ENCODE results near the gene SCRN3. TPM values are rescaled to one million over a fixed set of nuclear protein-coding genes. Genes with fewer than 3 reads are reported as not detected.

The SCRN3 gene
- total and polyA plus RNA-seq, 2 experiments from 2014 or later, result 19.9 to 31.4 TPM

DNA sequence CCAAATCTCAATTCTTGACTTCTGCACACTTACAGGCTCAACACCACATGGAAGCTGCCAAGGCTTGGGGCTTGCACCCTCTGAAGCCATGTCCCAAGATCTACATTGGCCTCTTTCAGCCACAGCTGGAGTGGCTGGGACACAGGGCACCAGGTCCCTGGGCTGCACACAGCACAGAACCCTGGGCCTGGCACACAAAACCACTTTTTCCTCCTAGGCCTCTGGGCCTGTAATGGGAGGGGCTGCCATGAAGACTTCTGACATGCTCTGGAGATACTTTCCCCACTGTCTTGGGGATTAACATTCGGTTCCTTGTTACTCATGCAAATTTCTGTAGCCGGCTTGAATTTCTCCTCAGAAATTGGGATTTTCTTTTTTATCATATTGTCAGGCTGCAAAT is 30.9 kb upstream of the SCRN3 start:
- H3K9me3 ChIP-seq (ENCODE audit: low read depth), result peaks cover 6% of the 10 kb centered on the region
- H3K4me1 ChIP-seq (ENCODE audit: insufficient read depth), result no peaks in the 10 kb centered on the region
- H3K36me3 ChIP-seq (replicated peaks; ENCODE audit: insufficient read depth, low read depth), result no peaks in the 10 kb centered on the region
- H3K4me2 ChIP-seq, result no peak overlapping the region
- H4K20me1 ChIP-seq (ENCODE audit: insufficient read depth, poor library complexity, severe bottlenecking), result no peaks in the 10 kb centered on the region
- 100% methylated on average over 2 of the region's 2 CpGs for WGBS (ENCODE audit: low lambda C conversion rate, missing lambda C conversion rate)
- no peak for DNase-seq (ENCODE audit: low spot score)
- no peaks in the 10 kb centered on the region for H3K79me2 ChIP-seq
- TF ChIP-seq, protein P1, sequence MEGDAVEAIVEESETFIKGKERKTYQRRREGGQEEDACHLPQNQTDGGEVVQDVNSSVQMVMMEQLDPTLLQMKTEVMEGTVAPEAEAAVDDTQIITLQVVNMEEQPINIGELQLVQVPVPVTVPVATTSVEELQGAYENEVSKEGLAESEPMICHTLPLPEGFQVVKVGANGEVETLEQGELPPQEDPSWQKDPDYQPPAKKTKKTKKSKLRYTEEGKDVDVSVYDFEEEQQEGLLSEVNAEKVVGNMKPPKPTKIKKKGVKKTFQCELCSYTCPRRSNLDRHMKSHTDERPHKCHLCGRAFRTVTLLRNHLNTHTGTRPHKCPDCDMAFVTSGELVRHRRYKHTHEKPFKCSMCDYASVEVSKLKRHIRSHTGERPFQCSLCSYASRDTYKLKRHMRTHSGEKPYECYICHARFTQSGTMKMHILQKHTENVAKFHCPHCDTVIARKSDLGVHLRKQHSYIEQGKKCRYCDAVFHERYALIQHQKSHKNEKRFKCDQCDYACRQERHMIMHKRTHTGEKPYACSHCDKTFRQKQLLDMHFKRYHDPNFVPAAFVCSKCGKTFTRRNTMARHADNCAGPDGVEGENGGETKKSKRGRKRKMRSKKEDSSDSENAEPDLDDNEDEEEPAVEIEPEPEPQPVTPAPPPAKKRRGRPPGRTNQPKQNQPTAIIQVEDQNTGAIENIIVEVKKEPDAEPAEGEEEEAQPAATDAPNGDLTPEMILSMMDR (IDR thresholded peaks at IDR 0.05; ENCODE audit: poor library complexity), result no peak
- TF ChIP-seq EZH2phosphoT487 (IDR thresholded peaks at IDR 0.05; ENCODE audit: low read depth, severe bottlenecking, unreplicated experiment) (no peak), EZH2 (IDR thresholded peaks at IDR 0.05; ENCODE audit: borderline replicate concordance) (no peak)
- H3K27me3 ChIP-seq, result no peaks in the 10 kb centered on the region
- no peak overlapping the region for H3K4me3 ChIP-seq
- H3K27ac ChIP-seq, result no peak overlapping the region
- H2AFZ ChIP-seq, result no peak overlapping the region
- no peaks in the 10 kb centered on the region for H3K9me2 ChIP-seq (replicated peaks; ENCODE audit: insufficient read depth)

DNA sequence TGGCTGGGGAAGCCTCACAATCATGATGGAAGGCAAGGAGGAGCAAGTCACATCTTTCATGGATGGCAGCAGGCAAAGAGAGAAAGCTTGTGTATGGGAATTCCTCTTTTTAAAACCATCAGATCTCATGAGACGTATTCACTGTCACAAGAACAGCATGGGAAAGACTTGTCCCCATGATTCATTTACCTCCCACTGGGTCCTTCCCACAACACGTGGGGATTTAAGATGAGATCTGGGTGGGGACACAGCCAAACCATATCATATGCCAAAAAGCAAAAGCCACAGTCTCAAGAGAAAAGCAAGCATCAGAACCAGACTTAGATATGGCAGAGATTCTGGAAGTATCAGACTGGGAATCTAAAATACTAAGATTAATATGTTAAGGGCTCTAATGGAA is 30.0 kb upstream of the SCRN3 start:
- H3K4me3 ChIP-seq, result no peak overlapping the region
- H3K9me3 ChIP-seq (ENCODE audit: low read depth), result no peaks in the 10 kb centered on the region
- H3K27ac ChIP-seq, result no peak overlapping the region
- H3K36me3 ChIP-seq (replicated peaks; ENCODE audit: insufficient read depth, low read depth), result no peaks in the 10 kb centered on the region
- no peaks in the 10 kb centered on the region for H3K79me2 ChIP-seq
- TF ChIP-seq EZH2 (IDR thresholded peaks at IDR 0.05; ENCODE audit: borderline replicate concordance) (no peak), EZH2phosphoT487 (IDR thresholded peaks at IDR 0.05; ENCODE audit: low read depth, severe bottlenecking, unreplicated experiment) (no peak)
- TF ChIP-seq, protein P1 (IDR thresholded peaks at IDR 0.05; ENCODE audit: poor library complexity), result no peak
- no peaks in the 10 kb centered on the region for H3K9me2 ChIP-seq (replicated peaks; ENCODE audit: insufficient read depth)
- no peak for DNase-seq (ENCODE audit: low spot score)
- H3K4me1 ChIP-seq (ENCODE audit: insufficient read depth), result no peaks in the 10 kb centered on the region
- no peak overlapping the region for H2AFZ ChIP-seq
- 100% methylated on average over 2 of the region's 2 CpGs for WGBS (ENCODE audit: low lambda C conversion rate, missing lambda C conversion rate)
- H3K27me3 ChIP-seq, result no peaks in the 10 kb centered on the region
- H4K20me1 ChIP-seq (ENCODE audit: insufficient read depth, poor library complexity, severe bottlenecking), result no peaks in the 10 kb centered on the region
- no peak overlapping the region for H3K4me2 ChIP-seq

DNA sequence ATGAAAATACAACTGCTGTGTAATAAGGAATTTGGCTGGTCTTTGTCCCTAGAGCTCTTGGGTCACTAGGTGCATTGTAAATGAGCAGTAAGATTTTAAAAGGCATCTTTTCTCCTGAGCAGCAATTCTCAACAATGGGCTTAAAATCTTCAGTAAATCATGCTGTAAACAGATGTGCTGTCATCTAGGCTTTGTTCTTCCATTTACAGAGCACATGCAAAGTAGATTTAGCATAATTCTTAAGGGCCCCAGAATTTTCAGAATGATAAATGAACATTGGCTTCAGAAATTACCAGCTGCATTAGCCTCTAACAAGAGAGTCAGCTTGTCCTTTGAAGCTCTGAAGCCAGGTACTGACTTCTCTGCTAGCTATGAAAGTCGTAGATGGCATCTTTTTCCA is 26.8 kb upstream of the SCRN3 start:
- no peaks in the 10 kb centered on the region for H3K9me2 ChIP-seq (replicated peaks; ENCODE audit: insufficient read depth)
- H3K4me1 ChIP-seq (ENCODE audit: insufficient read depth), result no peaks in the 10 kb centered on the region
- H3K79me2 ChIP-seq, result no peaks in the 10 kb centered on the region
- no peak for TF ChIP-seq EZH2 (IDR thresholded peaks at IDR 0.05; ENCODE audit: borderline replicate concordance)
- TF ChIP-seq, protein P1 (IDR thresholded peaks at IDR 0.05; ENCODE audit: poor library complexity), result no peak
- TF ChIP-seq EZH2phosphoT487 (IDR thresholded peaks at IDR 0.05; ENCODE audit: low read depth, severe bottlenecking, unreplicated experiment), result no peak
- H3K4me3 ChIP-seq, result no peak overlapping the region
- H3K9me3 ChIP-seq (ENCODE audit: low read depth), result no peaks in the 10 kb centered on the region
- H2AFZ ChIP-seq, result no peak overlapping the region
- no peaks in the 10 kb centered on the region for H4K20me1 ChIP-seq (ENCODE audit: insufficient read depth, poor library complexity, severe bottlenecking)
- no peaks in the 10 kb centered on the region for H3K36me3 ChIP-seq (replicated peaks; ENCODE audit: insufficient read depth, low read depth)
- no peak overlapping the region for H3K4me2 ChIP-seq
- H3K27me3 ChIP-seq, result no peaks in the 10 kb centered on the region
- 86% methylated on average over 1 of the region's 1 CpG for WGBS (ENCODE audit: low lambda C conversion rate, missing lambda C conversion rate)
- no peak for DNase-seq (ENCODE audit: low spot score)
- H3K27ac ChIP-seq, result no peak overlapping the region

DNA sequence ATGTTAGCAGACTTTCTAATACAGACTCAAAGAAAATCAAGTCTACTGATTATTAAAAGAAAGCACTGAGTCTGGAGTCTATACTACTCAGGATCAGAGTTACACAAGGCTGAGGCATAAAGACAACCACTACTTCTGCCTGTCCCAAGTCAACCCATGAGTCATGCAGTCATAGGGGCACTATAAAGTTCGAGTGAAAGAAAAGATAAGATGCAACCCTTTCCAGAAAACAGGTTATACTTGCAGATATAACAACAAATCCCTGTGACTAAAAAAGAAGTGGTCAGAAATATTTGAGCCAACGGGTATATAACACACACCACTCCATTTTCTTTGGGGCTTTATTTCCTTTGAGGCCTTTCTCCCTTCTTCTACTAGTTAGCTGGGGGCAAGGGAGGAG is 18.6 kb upstream of the SCRN3 start:
- Histone ChIP-seq H3K9me3 (ENCODE audit: low read depth) (no peaks in the 10 kb centered on the region), H3K36me3 (replicated peaks; ENCODE audit: insufficient read depth, low read depth) (no peaks in the 10 kb centered on the region), H3K9me2 (replicated peaks; ENCODE audit: insufficient read depth) (no peaks in the 10 kb centered on the region), H3K4me1 (ENCODE audit: insufficient read depth) (no peaks in the 10 kb centered on the region), H3K27ac (peak overlapping the region; percentile 35), H3K4me3 (no peak overlapping the region), H4K20me1 (ENCODE audit: insufficient read depth, poor library complexity, severe bottlenecking) (no peaks in the 10 kb centered on the region), H3K79me2 (peaks cover 4% of the 10 kb centered on the region), H2AFZ (no peak overlapping the region), H3K4me2 (no peak overlapping the region), H3K27me3 (no peaks in the 10 kb centered on the region)
- TF ChIP-seq, protein P1 (IDR thresholded peaks at IDR 0.05; ENCODE audit: poor library complexity), result no peak
- no peak for TF ChIP-seq EZH2 (IDR thresholded peaks at IDR 0.05; ENCODE audit: borderline replicate concordance)
- DNase-seq (ENCODE audit: low spot score), result peak; percentile 39
- 84% methylated on average over 2 of the region's 2 CpGs for WGBS (ENCODE audit: low lambda C conversion rate, missing lambda C conversion rate)

Data from hepatocyte (in vitro differentiated cells).